ENCODE data around the gene FGD6.

Gene FGD6

GRCh38 chr12:95214466-95214865 lies 2.8 kb downstream of the FGD6 start:
- no peak for DNase-seq (ENCODE audit: insufficient read length, low spot score)
- no peak for FAIRE-seq
- no peak for TF ChIP-seq CTCF (IDR thresholded peaks at IDR 0.05; ENCODE audit: insufficient read depth, missing control alignments)

DNA sequence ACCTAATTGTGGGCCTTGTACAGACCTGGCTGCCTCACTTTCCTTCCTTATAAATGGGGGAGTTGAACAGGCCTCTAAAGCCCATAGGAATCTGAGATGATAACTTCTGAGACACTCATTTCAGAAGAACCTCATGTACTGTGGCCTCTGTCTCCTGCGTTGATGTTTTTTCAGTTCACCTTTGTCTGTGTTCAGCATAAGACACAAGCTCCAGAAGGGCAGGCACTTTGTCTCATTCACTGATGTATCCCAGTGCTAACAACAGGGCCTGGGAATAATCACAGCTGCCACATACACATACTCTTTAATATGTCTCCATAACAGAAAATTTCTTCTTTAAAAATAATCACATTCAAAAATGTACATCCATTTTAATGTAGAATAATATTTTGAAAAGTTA lies 3.3 kb downstream of the FGD6 start:
- TF ChIP-seq CTCF (IDR thresholded peaks at IDR 0.05; ENCODE audit: insufficient read depth, missing control alignments), result no peak
- FAIRE-seq, result no peak
- DNase-seq (ENCODE audit: insufficient read length, low spot score), result no peak

DNA sequence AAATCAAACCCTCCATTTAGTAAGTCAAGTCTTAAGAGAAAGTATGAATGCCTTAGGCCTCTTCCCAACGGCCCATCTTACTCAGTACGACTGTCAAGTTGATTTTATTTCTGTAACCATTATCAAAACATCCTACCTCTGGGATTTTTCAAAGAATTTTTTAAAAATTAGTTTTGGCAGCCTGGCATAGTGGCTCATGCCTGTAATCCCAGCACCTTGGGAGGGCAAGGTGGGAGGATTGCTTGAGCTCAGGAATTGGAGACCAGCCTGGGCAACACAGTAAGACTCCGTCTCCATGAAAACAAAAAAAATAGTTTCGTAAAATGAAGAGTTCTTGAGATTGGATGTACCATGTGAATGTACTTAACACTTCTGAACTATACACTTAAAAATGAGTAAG lies 4.1 kb downstream of the FGD6 start:
- no peak for DNase-seq (ENCODE audit: insufficient read length, low spot score)
- TF ChIP-seq CTCF (IDR thresholded peaks at IDR 0.05; ENCODE audit: insufficient read depth, missing control alignments), result no peak
- no peak for FAIRE-seq

DNA sequence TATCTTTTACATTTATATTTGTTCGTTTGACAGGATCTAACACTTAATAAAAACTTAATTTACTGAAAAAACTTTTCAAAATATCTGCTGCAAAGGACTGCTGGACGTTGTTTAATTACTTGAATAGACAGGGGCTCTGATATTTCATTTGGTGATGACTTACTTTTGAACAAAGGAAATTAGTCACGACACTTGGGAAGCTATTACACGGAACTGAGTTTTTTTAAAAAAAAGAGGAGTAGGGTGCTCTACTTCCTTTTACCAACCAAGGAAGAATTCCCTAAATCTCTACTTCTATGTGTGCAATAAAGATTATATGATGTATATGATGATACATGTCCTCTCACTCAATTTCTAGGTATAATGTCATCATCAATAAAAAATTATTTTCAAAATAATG lies 4.7 kb downstream of the FGD6 start:
- TF ChIP-seq CTCF (IDR thresholded peaks at IDR 0.05; ENCODE audit: insufficient read depth, missing control alignments), result no peak
- FAIRE-seq, result no peak

GRCh38 chr12:95208678-95209077 lies 8.6 kb downstream of the FGD6 start:
- FAIRE-seq (no peak), DNase-seq (ENCODE audit: insufficient read length, low spot score) (no peak)
- TF ChIP-seq CTCF (IDR thresholded peaks at IDR 0.05; ENCODE audit: insufficient read depth, missing control alignments), result no peak

More for the DNA sequence above, 4.7 kb downstream of the FGD6 start:
- DNase-seq (ENCODE audit: insufficient read length, low spot score), result no peak

GRCh38 chr12:95207407-95207806 lies 9.9 kb downstream of the FGD6 start:
- no peak for TF ChIP-seq CTCF (IDR thresholded peaks at IDR 0.05; ENCODE audit: insufficient read depth, missing control alignments)
- DNase-seq (ENCODE audit: insufficient read length, low spot score) (no peak), FAIRE-seq (no peak)

DNA sequence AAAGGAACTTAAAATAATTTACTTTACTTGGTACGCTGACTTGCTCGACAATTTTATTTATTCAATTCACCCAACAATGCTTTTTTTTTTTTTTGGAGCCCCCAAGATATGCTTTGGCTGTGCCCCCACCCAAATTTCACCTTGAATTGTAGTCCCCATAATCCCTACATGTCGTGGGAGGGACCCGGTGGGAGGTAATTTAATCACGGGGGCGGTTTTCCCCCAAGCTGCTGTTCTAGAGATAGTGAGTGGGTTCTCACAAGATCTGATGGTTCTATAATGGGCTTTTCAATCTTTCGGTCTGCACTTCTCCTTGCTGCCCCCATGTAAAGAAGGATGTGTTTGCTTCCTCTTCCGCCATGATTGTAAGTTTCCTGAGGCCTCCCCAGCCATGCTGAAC lies 10.4 kb downstream of the FGD6 start:
- no peak for TF ChIP-seq CTCF (IDR thresholded peaks at IDR 0.05; ENCODE audit: insufficient read depth, missing control alignments)
- FAIRE-seq (no peak), DNase-seq (ENCODE audit: insufficient read length, low spot score) (no peak)
